GM21576 (cell line): ENCODE measurements around the gene HPN.
"Not testable (repeated sequence)": the region's sequence is repeated elsewhere in the genome, so short reads cannot be mapped to it uniquely, and the experiment has no call there.

Experiments
- ATAC-seq: cut with Tn5 transposase; IDR thresholded peaks from one replicate; pipeline ENCODE4 v1.9.1; 2021; ENCODE audit warnings: mild to moderate bottlenecking, moderate library complexity; ENCODE audit not compliant: unreplicated experiment

HPN gene

DNA sequence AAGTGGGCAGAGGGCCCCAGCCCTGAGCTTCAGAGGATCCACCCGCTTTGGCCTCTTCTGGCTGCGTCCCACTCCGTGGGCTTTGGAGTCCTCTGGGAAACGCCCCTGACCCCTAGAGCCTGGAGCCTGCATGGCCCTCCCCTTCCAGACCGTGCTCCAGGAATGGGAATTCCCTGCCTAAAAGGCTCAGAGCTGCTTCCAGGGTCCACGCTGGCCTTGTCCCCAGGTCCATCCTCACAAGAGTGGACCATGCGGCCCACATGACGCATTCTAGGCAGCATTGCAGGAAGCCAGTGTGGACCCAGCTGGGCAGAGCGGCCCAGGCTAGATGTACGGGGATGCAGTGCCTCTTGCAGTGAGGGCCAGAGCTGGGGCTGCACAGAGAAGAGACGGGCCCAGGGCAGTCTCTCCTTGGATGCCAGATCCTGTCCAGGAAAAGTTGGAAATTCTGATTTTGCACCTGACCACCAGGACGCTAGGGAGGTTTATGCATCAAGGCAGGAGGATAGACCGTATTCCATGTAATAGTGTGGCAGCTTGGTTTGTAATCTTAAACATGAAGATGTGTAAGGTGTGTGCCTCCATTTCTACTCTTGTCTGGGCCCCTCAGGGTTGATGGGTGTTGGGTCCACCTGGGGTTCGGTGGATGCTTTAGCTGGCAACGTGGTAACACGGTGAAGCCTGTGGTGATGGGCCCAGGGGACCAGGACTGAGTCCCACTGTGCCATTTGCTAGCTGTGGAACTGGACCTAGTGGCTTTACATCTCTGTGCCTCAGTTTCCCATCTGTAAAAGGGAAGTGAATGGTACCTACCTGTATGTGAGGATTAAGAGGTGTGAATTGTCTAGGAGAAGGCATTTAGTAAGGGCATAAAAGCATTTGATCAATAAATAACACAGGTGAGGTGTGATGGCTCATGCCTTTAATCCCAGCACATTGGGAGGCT lies 59.3 kb downstream of the HPN start:
- no peak for ATAC-seq

DNA sequence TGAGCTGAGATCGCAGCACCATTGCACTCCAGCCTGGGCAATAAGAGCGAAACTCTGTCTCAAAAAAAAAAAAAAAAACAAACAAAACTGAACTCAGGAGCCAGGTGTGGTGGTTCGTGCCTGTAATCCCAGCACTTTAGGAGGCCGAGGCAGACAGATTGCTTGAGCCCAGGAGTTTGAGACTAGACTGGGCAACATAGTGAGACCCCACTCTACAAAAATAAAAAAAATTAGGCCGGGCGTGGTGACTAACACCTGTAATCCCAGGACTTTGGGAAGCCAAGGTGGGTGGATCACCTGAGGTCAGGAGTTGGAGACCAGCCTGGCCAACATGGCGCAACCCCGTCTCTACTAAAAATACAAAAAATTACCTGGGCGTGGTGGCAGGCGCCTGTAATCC lies 60.4 kb downstream of the HPN start:
- not testable (repeated sequence) for ATAC-seq

DNA sequence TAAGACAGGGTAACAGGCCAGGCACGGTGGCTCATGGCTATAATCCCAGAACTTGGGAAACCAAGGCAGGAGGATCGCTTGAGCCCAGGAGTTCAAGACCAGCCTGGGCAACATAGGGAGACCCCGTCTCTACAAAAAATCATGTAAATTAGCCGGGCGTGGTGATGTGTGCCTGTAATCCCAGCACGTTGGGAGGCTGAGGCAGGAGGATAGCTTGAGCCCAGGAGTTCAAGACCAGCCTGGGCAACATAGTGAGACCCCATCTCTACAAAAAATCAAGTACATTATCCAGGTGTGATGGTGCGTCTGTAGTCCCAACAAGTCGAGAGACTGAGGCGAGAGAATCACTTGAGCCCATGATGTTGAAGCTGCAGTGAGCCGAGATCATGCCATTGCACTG lies 62.1 kb downstream of the HPN start:
- not testable (repeated sequence) for ATAC-seq

DNA sequence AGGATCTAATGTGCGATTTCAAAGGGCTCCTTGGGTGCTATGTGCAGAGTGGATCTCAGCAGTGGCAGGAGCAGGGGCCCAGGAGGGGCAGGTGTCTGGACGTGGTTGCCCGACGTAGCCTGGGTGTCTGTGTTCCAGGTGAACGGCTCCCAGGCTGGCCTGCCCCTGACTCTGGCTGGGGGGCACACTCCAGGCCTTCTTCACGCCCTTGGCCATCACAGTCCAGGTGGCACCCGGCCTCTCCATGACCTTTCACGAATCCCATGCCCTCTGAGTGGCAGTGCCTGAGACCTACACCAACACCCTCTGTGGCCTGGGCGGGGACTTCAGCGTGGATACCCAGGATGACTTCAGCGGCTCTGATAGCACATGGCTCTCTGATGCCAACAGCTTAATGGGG lies 62.8 kb downstream of the HPN start:
- ATAC-seq: no peak

DNA sequence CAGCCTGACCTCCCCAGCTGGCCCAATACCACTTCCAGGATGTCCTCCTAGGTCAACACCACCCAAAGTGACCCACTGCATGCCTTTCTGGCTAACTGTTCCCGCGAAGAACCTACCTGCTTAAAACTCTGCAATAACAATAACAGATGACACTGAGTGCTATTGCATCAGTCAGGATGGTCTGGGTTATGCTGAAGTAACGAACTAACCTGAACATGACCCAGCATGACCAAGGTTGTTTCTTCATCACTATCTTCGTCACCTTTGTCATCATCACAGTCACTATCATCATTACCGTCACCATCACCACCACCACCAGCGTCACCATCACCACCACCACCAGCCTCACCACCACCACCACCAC lies 63.5 kb downstream of the HPN start:
- ATAC-seq: no peak

DNA sequence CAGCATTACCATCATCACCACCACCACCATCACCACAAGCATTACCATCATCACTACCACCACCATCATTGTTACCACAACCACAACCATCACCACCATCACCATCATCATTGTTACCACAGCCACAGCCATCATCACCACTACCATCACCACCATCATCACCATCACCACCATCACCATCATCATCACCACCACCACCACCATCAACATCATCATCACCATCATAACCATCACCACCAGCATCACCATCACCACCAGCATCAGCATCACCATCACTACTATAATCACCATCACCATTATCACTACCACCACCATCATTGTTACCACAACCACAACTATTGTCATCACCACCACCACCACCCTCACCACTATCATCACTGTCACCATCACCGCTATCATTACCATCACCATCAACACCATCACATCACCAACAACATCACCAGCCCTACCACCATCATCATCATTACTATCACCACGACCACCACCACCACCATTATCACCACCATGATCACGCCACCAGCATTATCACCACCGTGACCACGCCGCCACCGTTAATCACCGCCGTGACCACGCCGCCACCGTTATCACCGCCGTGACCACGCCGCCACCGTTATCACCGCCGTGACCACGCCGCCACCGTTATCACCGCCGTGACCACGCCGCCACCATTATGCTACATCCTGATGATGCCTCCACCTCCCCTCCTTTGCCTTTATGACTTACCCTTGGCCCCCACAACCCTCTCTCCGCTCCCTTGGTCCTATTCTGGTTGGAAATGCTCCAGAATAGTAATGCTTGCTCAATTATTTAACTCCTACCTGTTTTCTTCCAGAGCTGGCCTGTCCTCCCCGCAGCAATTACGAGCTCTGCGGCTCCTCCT lies 64.1 kb downstream of the HPN start:
- ATAC-seq: no peak

DNA sequence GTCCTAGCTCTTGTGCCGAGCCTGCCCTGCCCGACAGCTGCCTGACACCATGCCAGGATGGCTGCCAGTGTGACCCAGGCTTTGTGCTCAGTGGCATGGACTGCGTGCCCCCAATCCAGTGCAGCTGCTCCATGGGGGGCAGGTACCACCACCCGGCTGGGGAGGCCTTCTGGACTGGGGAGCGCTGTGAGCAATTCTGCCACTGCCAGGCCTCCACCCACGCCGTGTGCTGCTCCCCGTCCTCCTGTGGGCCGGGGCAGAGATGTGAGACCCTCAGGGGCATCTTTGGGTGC lies 64.7 kb downstream of the HPN start:
- no peak for ATAC-seq

DNA sequence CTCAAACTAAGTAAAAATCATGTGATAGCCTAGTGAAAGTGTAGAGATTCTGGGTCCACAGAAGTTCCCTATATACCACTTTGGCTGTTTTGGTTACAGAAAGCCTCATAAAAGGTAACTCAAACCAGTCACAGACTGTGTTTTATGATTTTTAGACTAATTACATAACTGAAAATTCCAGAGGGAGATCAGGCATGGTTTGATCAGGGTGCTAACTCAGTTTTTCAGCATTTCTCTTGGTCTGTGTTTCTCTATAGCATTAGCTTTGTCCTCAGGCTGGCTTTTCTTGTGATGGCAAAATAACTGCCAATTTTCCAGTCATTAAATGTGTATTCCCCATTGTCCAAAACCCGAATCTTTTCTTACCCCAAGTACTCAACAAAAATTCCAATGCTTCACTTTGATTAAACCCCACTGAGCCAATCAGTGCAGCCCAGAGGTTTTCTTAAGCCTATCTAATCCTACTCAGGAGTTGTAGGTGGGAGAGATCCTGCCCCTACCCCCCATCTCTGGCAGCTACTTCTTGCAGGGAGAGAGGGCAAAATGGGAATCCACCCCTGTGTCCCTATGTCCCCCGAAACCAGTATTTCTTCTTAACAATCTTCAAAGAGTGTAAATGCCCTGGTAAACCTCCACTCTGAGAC lies 65.5 kb downstream of the HPN start:
- ATAC-seq: no peak

DNA sequence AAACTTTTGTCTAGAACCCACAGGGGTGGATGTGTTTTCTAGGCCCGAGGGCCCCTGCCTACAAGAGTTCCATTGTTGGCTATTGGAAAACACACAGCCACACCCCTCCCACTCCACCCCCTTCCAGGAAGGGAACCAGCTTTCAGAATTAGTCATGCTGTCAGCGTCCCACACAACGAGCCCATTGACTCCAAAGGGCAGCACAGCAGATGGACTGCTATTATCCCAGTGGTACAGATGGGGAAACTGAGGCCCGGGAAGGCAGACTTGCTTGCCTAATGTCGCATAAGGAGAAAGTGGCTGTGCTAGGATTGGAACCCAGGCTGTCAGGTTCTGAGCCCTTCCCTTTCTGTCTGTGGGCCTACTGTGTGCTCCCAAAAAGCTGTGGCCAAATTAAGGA lies 66.0 kb downstream of the HPN start:
- no peak for ATAC-seq

DNA sequence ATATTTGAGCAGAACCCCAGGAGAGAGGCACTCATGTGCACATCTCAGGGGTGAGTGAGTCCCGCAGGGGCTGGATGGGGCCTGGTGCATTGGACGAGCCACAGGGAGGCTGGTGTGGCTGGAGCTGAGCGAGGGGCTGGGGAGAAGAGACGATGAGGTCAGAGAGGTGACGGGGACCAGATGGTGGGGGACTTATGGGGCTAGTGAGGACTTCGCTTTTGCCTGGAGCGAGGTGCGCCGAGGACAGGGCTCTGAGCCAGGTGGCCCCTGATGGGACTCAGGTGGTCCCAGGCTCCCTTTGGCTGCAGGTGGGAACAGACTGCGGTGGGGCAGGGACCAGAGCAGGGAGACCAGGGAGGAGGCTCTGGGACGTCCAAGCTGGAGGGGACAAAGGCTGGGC lies 67.2 kb downstream of the HPN start:
- ATAC-seq: no peak

DNA sequence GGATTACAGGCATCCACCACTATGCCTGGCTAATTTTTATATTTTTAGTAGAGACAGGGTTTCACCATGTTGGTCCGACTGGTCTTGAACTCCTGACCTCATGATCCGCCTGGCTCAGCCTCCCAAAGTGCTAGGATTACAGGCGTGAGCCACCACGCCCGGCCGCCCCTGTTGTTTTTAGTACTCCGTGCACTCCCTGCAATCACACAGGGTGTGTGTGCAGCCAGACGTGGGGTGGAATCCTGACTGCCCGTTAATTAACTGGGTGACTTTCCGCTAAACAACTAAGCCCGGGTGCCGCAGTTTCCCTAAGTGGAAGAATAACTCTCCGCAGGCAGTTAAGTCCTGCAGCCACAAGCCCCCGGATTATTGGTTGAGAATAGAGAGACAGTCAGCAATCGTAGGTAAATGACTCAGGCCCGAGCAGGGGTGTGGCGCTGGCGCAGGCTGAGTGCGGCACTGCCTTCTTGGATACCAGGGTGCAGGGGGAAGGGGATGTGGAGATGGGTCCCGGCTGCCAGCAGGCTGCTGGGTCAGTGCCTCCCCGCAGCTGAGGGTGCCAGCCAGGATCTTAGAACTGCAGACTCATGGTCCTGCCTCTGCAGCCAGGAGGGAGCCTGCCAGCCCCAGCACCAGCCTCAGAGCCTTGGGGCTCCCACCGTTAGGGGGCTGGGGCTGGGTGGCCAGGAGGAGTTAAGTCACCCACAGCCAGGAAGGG lies 68.0 kb downstream of the HPN start:
- ATAC-seq: no peak

DNA sequence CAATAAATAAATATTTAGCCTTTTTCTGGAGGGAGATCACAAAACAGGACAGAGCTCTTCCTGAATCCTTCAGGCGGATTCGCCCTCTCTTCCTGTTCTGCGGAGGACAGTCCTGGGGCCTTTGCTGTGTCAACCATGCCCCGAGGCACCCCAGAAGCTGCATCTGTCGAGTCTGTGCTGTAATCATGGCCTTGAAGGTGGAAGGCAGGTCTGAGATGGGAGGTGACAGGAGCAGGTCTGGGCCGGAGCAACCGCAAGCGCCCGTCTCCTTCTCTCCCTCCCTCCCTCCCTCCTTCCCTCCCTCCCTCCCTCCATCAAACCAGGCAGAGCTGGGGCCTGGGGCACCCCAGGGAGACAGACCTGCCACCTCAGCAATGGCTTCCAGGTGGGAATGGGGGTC lies 69.5 kb downstream of the HPN start:
- no peak for ATAC-seq

DNA sequence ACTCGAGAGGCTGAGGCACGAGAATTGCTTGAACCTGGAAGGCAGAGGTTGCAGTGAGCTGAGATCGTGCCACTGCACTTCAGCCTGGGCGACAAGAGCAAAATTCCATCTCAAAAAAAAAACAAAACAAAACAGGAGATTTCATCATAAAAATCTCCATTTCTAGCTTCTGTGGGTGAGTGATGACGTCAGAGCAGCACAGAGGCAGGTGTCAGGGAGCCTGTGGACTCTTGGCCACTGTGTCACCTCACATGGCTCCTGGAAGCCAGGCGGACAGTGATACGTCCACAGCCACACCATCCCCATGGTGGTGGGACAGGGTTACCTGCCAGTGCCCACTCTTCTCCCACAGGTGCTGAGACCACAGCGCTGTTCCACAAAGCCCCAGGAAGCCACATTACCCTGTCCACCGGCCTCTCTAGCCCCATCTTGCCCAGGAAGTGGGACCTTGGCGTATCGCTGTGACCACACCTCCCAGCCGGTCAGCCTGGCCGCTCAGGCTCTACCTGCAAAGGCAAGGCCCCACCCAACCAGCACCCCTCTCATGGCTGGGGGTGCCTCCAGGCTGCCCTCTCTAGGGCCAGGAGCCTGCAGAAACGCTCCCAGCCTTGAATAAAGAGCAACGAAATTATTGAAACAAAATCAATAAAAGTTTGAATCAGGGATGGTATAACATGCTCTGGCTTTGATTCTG lies 71.6 kb downstream of the HPN start:
- no peak for ATAC-seq

DNA sequence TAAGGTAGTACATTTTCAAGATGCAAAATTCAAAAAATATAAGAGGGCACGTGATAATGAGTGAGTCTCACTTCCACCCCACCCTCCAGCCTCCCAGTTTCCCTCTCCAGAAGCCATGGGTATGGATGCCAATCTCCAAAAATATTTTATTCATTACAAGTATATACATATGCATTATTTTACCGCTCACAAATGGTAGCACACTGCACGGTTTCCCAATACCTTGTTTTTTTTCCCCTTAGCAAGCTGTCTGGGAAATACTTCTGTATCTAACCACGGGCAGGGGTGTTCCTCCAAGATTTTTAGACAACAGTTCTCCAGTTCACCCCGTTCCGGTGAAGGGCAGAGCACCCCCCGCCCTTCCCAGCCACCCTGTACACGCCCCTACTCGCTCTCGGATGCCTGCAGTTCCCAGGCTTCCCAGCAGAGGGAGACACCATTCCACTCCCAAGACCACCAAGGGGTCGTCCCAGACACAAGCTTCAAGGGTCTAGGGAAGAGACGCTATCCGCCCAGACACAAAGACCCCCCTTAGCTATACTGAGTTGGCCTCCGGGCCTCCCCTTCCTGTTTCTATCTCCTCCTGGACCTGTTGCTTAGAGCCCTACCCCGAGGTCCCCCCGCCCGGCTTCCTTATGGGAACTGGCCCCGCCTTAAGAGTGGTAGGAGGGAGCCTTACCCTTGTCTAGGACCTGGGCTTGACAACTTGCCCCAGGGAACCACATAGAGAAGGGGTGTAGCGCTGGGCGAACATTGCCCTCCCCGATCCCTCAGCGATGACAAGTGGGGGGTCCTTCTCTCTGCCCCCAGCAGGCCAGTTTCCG lies 73.0 kb downstream of the HPN start:
- ATAC-seq: no peak

DNA sequence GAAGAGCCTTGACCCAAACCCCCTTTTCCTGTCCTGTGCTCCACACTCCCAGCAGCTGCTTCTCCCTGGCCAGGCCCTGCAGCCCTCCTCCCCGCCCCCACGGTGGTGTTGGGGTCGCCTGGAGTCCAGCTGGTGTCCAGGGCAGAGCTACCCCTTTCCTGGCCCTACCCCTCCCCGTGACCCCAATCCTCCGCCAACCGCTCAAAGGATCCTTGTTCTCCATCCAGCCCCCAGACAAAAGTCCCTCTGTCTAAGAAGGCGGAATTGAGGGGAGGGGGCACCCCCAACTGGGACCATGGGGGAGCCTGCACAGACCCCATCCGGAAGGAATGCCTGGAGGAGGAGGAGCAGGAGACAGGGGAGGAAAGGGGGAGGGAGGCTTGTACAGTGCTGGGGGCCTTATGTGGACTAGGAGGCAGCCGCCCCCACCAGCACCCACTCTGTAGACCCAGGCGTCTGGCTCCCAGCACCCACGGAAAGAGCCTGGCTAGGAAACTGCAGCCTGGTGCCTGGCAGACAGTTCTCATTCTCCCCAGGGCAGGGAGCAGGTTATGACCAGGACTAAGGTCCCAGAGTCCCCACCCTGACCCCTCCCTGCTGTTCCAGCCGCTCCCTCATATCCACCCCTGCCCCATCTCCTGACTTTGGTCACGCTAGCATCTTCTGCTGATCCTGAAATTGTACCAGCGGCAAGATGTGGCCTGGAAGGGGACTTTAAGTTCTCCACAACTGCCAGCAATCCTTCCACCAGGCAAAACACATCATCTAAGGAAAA lies 73.8 kb downstream of the HPN start, which contains the start of gene FXYD3:
FXYD3 (plus strand) TSS at position 647 of the 775 bp plus-strand sequence. CDS start 3,554 bp downstream, outside the sequence.
- ATAC-seq: no peak
